ENCODE measurements around the gene TMEM266.

TMEM266 gene

GRCh38 chr15:76176487-76177085 lies 116.8 kb downstream of the TMEM266 start (continued):
- TF ChIP-seq ZBTB6 (tag by site-specific recombination; IDR thresholded peaks at IDR 0.05) (no peak), ZBTB20 (tag by site-specific recombination; IDR thresholded peaks at IDR 0.05) (no peak), ZNF132 (tag by site-specific recombination; IDR thresholded peaks at IDR 0.05; ENCODE audit: borderline replicate concordance) (no peak), ZNF449 (tag by site-specific recombination; IDR thresholded peaks at IDR 0.05) (no peak), ZSCAN18 (tag by site-specific recombination; IDR thresholded peaks at IDR 0.05) (no peak), ZNF335 (tag by site-specific recombination; conservative IDR thresholded peaks at IDR 0.05) (no peak), ZNF488 (tag by site-specific recombination; IDR thresholded peaks at IDR 0.05) (no peak)

- ChIA-PET POLR2A (no interaction called here), CTCF (no interaction called here)
- TF ChIP-seq ZNF654 (tag by site-specific recombination; IDR thresholded peaks at IDR 0.05; ENCODE audit: low read depth) (no peak), PRDM2 (tag by site-specific recombination; IDR thresholded peaks at IDR 0.05; ENCODE audit: borderline replicate concordance) (no peak), ZNF48 (tag by site-specific recombination; IDR thresholded peaks at IDR 0.05) (no peak), ZNF155 (tag by site-specific recombination; IDR thresholded peaks at IDR 0.05) (no peak), ZBTB49 (tag by site-specific recombination; IDR thresholded peaks at IDR 0.05; ENCODE audit: low read depth) (no peak), ZNF677 (tag by site-specific recombination; IDR thresholded peaks at IDR 0.05) (no peak), ZBTB48 (tag by site-specific recombination; IDR thresholded peaks at IDR 0.05) (no peak), YY1 (tag by site-specific recombination; IDR thresholded peaks at IDR 0.05) (no peak), ZNF121 (tag by site-specific recombination; IDR thresholded peaks at IDR 0.05) (no peak), RBAK (tag by site-specific recombination; IDR thresholded peaks at IDR 0.05) (no peak)
- Histone ChIP-seq H3K4me1 (ENCODE audit: control insufficient read depth, insufficient read depth, low read length) (no peaks in the 10 kb centered on the region), H3K36me3 (ENCODE audit: control insufficient read depth in 2 of 2, insufficient read depth in 1 of 2, low read length in 2 of 2) (no peaks in the 10 kb centered on the region), H3K9me3 (ENCODE audit: control insufficient read depth, insufficient read depth, low read depth, low read length) (no peaks in the 10 kb centered on the region), H3K27ac (ENCODE audit: extremely low read depth, low read depth, low read length) (no peak overlapping the region), H3K4me3 (ENCODE audit: low read depth, low read length) (no peak overlapping the region)
Measured at GRCh38 chr15:76177491-76178040, 117.8 kb downstream of the TMEM266 start.
